ENCODE measurements around the gene NUP62CL. TPM values are rescaled to one million over a fixed set of nuclear protein-coding genes. Genes with fewer than 3 reads are reported as not detected.
A peak's percentile ranks its signal among the peaks of the same experiment; 100 is the strongest.

Gene NUP62CL
- total and polyA plus RNA-seq, 4 donors, result 0.97 to 6.8 (median 2.6) TPM

- Histone ChIP-seq H3K27me3 (ENCODE audit: control insufficient read depth in 4 of 4, insufficient read depth in 4 of 4, low read length in 3 of 4) (no peaks in the 10 kb centered on the region), H3K9me3 (ENCODE audit: control insufficient read depth in 4 of 4, low read length in 3 of 4) (peaks cover 0 to 2% (median 0%) of the 10 kb centered on the region in 4 donors), H3K9ac (ENCODE audit: low read depth in 1 of 2, low read length in 2 of 2) (no peak overlapping the region), H3K4me3 (ENCODE audit: low read depth in 1 of 3, low read length in 3 of 3) (no peak overlapping the region), H3K4me1 (ENCODE audit: control insufficient read depth in 4 of 4, insufficient read depth in 4 of 4, low read length in 3 of 4) (no peaks in the 10 kb centered on the region), H3K36me3 (ENCODE audit: control insufficient read depth in 4 of 4, insufficient read depth in 3 of 4, low read depth in 1 of 4, low read length in 3 of 4) (peaks cover 0 to 4% (median 1%) of the 10 kb centered on the region in 4 donors), H3K27ac (ENCODE audit: low read depth in 1 of 2, low read length in 2 of 2) (no peak overlapping the region)
- WGBS, result 93% methylated on average over 1 of the region's 1 CpG
- DNase-seq (ENCODE audit: low spot score), result no peak
- TF ChIP-seq SP1 (IDR thresholded peaks at IDR 0.05) (no peak), ATF3 (IDR thresholded peaks at IDR 0.05) (no peak), REST (IDR thresholded peaks at IDR 0.05) (no peak), NR2F2 (IDR thresholded peaks at IDR 0.05) (no peak), JUND (IDR thresholded peaks at IDR 0.05) (no peak), TAF1 (conservative IDR thresholded peaks at IDR 0.05) (no peak), HNF4G (IDR thresholded peaks at IDR 0.05) (no peak), RAD21 (IDR thresholded peaks at IDR 0.05) (no peak), EGR1 (IDR thresholded peaks at IDR 0.05; ENCODE audit: low read depth in 2 of 2) (no peak), FOXA2 (IDR thresholded peaks at IDR 0.05) (no peak), FOXA1 (IDR thresholded peaks at IDR 0.05) (no peak), ZBTB33 (IDR thresholded peaks at IDR 0.05) (no peak), MAX (IDR thresholded peaks at IDR 0.05) (no peak)
These were observed 98.8 kb downstream of the NUP62CL start for GRCh38 chrX:107107459-107107858.

GRCh38 chrX:107102980-107103379, 103.3 kb downstream of the NUP62CL start:
- 33% methylated on average over 1 of the region's 1 CpG for WGBS
- DNase-seq (ENCODE audit: low spot score), result no peak
- Histone ChIP-seq H3K4me1 (ENCODE audit: control insufficient read depth in 4 of 4, insufficient read depth in 4 of 4, low read length in 3 of 4) (no peaks in the 10 kb centered on the region), H3K9ac (ENCODE audit: low read depth in 1 of 2, low read length in 2 of 2) (no peak overlapping the region), H3K36me3 (ENCODE audit: control insufficient read depth in 4 of 4, insufficient read depth in 3 of 4, low read depth in 1 of 4, low read length in 3 of 4) (peaks cover 0 to 2% (median 0%) of the 10 kb centered on the region in 4 donors), H3K9me3 (ENCODE audit: control insufficient read depth in 4 of 4, low read length in 3 of 4) (no peaks in the 10 kb centered on the region), H3K27me3 (ENCODE audit: control insufficient read depth in 4 of 4, insufficient read depth in 4 of 4, low read length in 3 of 4) (no peaks in the 10 kb centered on the region), H3K27ac (ENCODE audit: low read depth in 1 of 2, low read length in 2 of 2) (no peak overlapping the region), H3K4me3 (ENCODE audit: low read depth in 1 of 3, low read length in 3 of 3) (no peak overlapping the region)
- TF ChIP-seq NR2F2 (IDR thresholded peaks at IDR 0.05), result no peak
- TF ChIP-seq RAD21 (IDR thresholded peaks at IDR 0.05), result peak in 1 of 2 donors; percentile 35

- H3K9ac ChIP-seq (ENCODE audit: low read depth in 1 of 2, low read length in 2 of 2), result no peak overlapping the region
- H3K27me3 ChIP-seq (ENCODE audit: control insufficient read depth in 4 of 4, insufficient read depth in 4 of 4, low read length in 3 of 4), result no peaks in the 10 kb centered on the region
- no peak overlapping the region for H3K27ac ChIP-seq (ENCODE audit: low read depth in 1 of 2, low read length in 2 of 2)
- H3K9me3 ChIP-seq (ENCODE audit: control insufficient read depth in 4 of 4, low read length in 3 of 4), result peaks cover 0 to 12% (median 0%) of the 10 kb centered on the region in 4 donors
- DNase-seq (ENCODE audit: low spot score), result no peak
- peaks cover 0 to 2% (median 0%) of the 10 kb centered on the region in 4 donors for H3K36me3 ChIP-seq (ENCODE audit: control insufficient read depth in 4 of 4, insufficient read depth in 3 of 4, low read depth in 1 of 4, low read length in 3 of 4)
- H3K4me1 ChIP-seq (ENCODE audit: control insufficient read depth in 4 of 4, insufficient read depth in 4 of 4, low read length in 3 of 4), result no peaks in the 10 kb centered on the region
- WGBS, result 98% methylated on average over 6 of the region's 6 CpGs
- no peak overlapping the region for H3K4me3 ChIP-seq (ENCODE audit: low read depth in 1 of 3, low read length in 3 of 3)
- TF ChIP-seq NR2F2 (IDR thresholded peaks at IDR 0.05) (no peak), EGR1 (IDR thresholded peaks at IDR 0.05; ENCODE audit: low read depth in 2 of 2) (no peak), ZBTB33 (IDR thresholded peaks at IDR 0.05) (no peak), JUND (IDR thresholded peaks at IDR 0.05) (no peak), ATF3 (IDR thresholded peaks at IDR 0.05) (no peak), SP1 (IDR thresholded peaks at IDR 0.05) (no peak), CTCF (IDR thresholded peaks at IDR 0.05; ENCODE audit: low read depth, low read length, missing input control) (no peak), YY1 (IDR thresholded peaks at IDR 0.05) (no peak), RXRA (IDR thresholded peaks at IDR 0.05) (no peak), HNF4G (IDR thresholded peaks at IDR 0.05) (no peak), FOXA1 (IDR thresholded peaks at IDR 0.05) (no peak), TAF1 (conservative IDR thresholded peaks at IDR 0.05) (no peak), HNF4A (conservative IDR thresholded peaks at IDR 0.05) (no peak)
These were observed 130.1 kb downstream of the NUP62CL start for GRCh38 chrX:107076158-107076557.
